GM23338 (cell line): Measurements from ENCODE around the gene TRAPPC10. TPM values are rescaled to one million over a fixed set of nuclear protein-coding genes. Genes with fewer than 3 reads are reported as not detected.

Experiments
- ATAC-seq: fragments of 200-7000 bp; cut with Tn5 transposase; 3 replicates; pipeline ENCODE4 v1.9.1; 2020
- DNase-seq: peaks from one replicate; pipeline ENCODE4 v3.0.0-alpha.2; 2015; ENCODE audit warnings: low spot score
- H2AFZ ChIP-seq: fragments of 200-600 bp; sonication (generic); 2 replicates; pipeline ENCODE4 v1.8.0; 2016; ENCODE audit warnings: antibody characterized with exemption, mild to moderate bottlenecking, moderate library complexity
- H3F3A ChIP-seq: fragments of 200-600 bp; sonication (generic); replicated peaks from 2 replicates; pipeline ENCODE4 v1.8.0; 2017; ENCODE audit warnings: antibody characterized with exemption, mixed run types, low read depth
- H3K27ac ChIP-seq: fragments of 200-600 bp; sonication (generic); 2 replicates; pipeline ENCODE4 v1.6.1; 2016; ENCODE audit warnings: low read depth
- H3K27me3 ChIP-seq: fragments of 200-600 bp; sonication (generic); 2 replicates; pipeline ENCODE4 v1.8.0; 2016; ENCODE audit warnings: mild to moderate bottlenecking, mixed run types, moderate library complexity; ENCODE audit not compliant: insufficient read depth
- H3K36me3 ChIP-seq: fragments of 200-600 bp; sonication (generic); 2 replicates; pipeline ENCODE4 v1.8.0; 2016; ENCODE audit warnings: mild to moderate bottlenecking; ENCODE audit not compliant: insufficient read depth
- H3K4me1 ChIP-seq: fragments of 200-600 bp; sonication (generic); 2 replicates; pipeline ENCODE4 v1.8.0; 2016; ENCODE audit warnings: mild to moderate bottlenecking, moderate library complexity; ENCODE audit not compliant: insufficient read depth
- H3K4me2 ChIP-seq: fragments of 200-600 bp; sonication (generic); 2 replicates; pipeline ENCODE4 v1.7.1; 2017; ENCODE audit warnings: mixed run types
- H3K4me3 ChIP-seq: fragments of 200-600 bp; sonication (generic); 2 replicates; pipeline ENCODE4 v1.6.1; 2016; ENCODE audit warnings: mixed run types
- H3K79me2 ChIP-seq: fragments of 200-600 bp; sonication (generic); replicated peaks from 2 replicates; pipeline ENCODE4 v1.8.0; 2017; ENCODE audit warnings: mild to moderate bottlenecking; ENCODE audit not compliant: insufficient read depth
- H3K9me2 ChIP-seq: fragments of 200-600 bp; sonication (generic); 2 replicates; pipeline ENCODE4 v1.8.0; 2017; ENCODE audit not compliant: insufficient read depth
- H4K20me1 ChIP-seq: fragments of 200-600 bp; sonication (generic); replicated peaks from 2 replicates; pipeline ENCODE4 v1.8.0; 2017; ENCODE audit warnings: mild to moderate bottlenecking; ENCODE audit not compliant: insufficient read depth
- H3K27ac Mint-ChIP-seq: 2 replicates; pipeline ENCODE4 v1.8.0; 2020; ENCODE audit warnings: inconsistent platforms, mild to moderate bottlenecking, moderate library complexity, mixed read lengths
- H3K27me3 Mint-ChIP-seq: 3 replicates; pipeline ENCODE4 v1.8.0; 2022; ENCODE audit warnings: low read depth, mild to moderate bottlenecking, moderate library complexity, mixed read lengths, inconsistent platforms; ENCODE audit not compliant: insufficient read depth, poor library complexity
- H3K36me3 Mint-ChIP-seq: 3 replicates; pipeline ENCODE4 v1.8.0; 2021; ENCODE audit warnings: low read depth, mild to moderate bottlenecking, inconsistent platforms, moderate library complexity, mixed read lengths
- H3K4me1 Mint-ChIP-seq: 3 replicates; pipeline ENCODE4 v1.8.0; 2020; ENCODE audit warnings: mild to moderate bottlenecking, inconsistent platforms, mixed read lengths
- H3K4me3 Mint-ChIP-seq: 3 replicates; pipeline ENCODE4 v1.8.0; 2021; ENCODE audit warnings: moderate library complexity, mild to moderate bottlenecking, inconsistent platforms, mixed read lengths
- H3K9me3 Mint-ChIP-seq: 3 replicates; pipeline ENCODE4 v1.8.0; 2020; ENCODE audit warnings: moderate library complexity, mild to moderate bottlenecking, inconsistent platforms, mixed read lengths
- CREB1 ChIP-seq: fragments of 250-450 bp; sonication (Bioruptor Pico); IDR thresholded peaks from 2 replicates; pipeline ENCODE4 v1.5.0; 2020; ENCODE audit warnings: low read depth, mild to moderate bottlenecking, moderate library complexity
- CTCF ChIP-seq, 2 experiments: fragments of 200-600 bp in 1 of 2; sonication (generic) in 1 of 2; conservative IDR thresholded peaks; 2 replicates each; pipeline versions ENCODE4 v1.5.1 to v1.6.1; 2016 to 2017; ENCODE audit warnings: antibody characterized with exemption in 2 of 2, low read depth in 2 of 2, mild to moderate bottlenecking in 2 of 2, moderate library complexity in 1 of 2
- ETS1 ChIP-seq: IDR thresholded peaks from 2 replicates; pipeline ENCODE4 v1.6.1; 2016; ENCODE audit warnings: antibody characterized with exemption
- EZH2 ChIP-seq: fragments of 200-600 bp; sonication (generic); IDR thresholded peaks from one replicate; pipeline ENCODE4 v1.8.0; 2017; ENCODE audit warnings: antibody characterized with exemption, mild to moderate bottlenecking, low read depth; ENCODE audit not compliant: unreplicated experiment
- EZH2phosphoT487 ChIP-seq: fragments of 200-600 bp; sonication (generic); IDR thresholded peaks from one replicate; pipeline ENCODE4 v1.8.1; 2018; ENCODE audit warnings: antibody characterized with exemption; ENCODE audit not compliant: unreplicated experiment
- JUNB ChIP-seq: IDR thresholded peaks from one replicate; pipeline ENCODE4 v1.6.1; 2016; ENCODE audit warnings: antibody characterized with exemption; ENCODE audit not compliant: unreplicated experiment
- NANOG ChIP-seq: IDR thresholded peaks from 2 replicates; pipeline ENCODE4 v1.6.1; 2016; ENCODE audit warnings: antibody characterized with exemption, borderline replicate concordance
- POLR2AphosphoS5 ChIP-seq: IDR thresholded peaks from 2 replicates; pipeline ENCODE4 v1.6.1; 2016; ENCODE audit warnings: antibody characterized with exemption, low read depth
- REST ChIP-seq: IDR thresholded peaks from one replicate; pipeline ENCODE4 v1.6.1; 2018; ENCODE audit warnings: antibody characterized with exemption; ENCODE audit not compliant: unreplicated experiment
- STAT1 ChIP-seq: IDR thresholded peaks from one replicate; pipeline ENCODE4 v1.6.1; 2016; ENCODE audit warnings: antibody characterized with exemption; ENCODE audit not compliant: unreplicated experiment
- ZNF114 ChIP-seq: fragments of 250-450 bp; sonication (Bioruptor Pico); IDR thresholded peaks from 2 replicates; pipeline ENCODE4 v1.5.0; 2020; ENCODE audit warnings: mild to moderate bottlenecking, moderate library complexity
- ZNF331 ChIP-seq: fragments of 250-450 bp; sonication (Bioruptor Pico); IDR thresholded peaks from 2 replicates; pipeline ENCODE4 v1.5.0; 2020; ENCODE audit warnings: low read depth, mild to moderate bottlenecking, moderate library complexity
- ZNF462 ChIP-seq: fragments of 250-450 bp; sonication (Bioruptor Pico); IDR thresholded peaks from 2 replicates; pipeline ENCODE4 v1.5.0; 2020; ENCODE audit warnings: mild to moderate bottlenecking, moderate library complexity
- polyA plus RNA-seq: library from polyadenylated mRNA; unstranded; fragments of >200 nt; fragmentation: Nextera tagmentation; extraction: Ambion mirVana; gene quantifications from 2 replicates; pipeline ENCODE4 v1.2.1, GENCODE V29; 2016
- total RNA-seq: library from RNA; depleted of rRNA; stranded (reverse); fragments of >200 nt; shearing (Covaris generic); gene quantifications from 2 replicates; pipeline ENCODE4 v1.2.3, GENCODE V29; 2014

The TRAPPC10 gene
- total and polyA plus RNA-seq, 2 experiments from 2014 or later, result 14.0 to 27.1 TPM

- H3K27ac Mint-ChIP-seq, result no peak overlapping the region
Observed at GRCh38 chr21:44085491-44086321, 73.6 kb downstream of the TRAPPC10 start.

More at GRCh38 chr21:44085491-44086321, 73.6 kb downstream of the TRAPPC10 start:
- Histone ChIP-seq H3K79me2 (no peaks in the 10 kb centered on the region; the same call in 1 of the 2 replicates), H3F3A (no peaks in the 10 kb centered on the region), H3K27me3 (no peaks in the 10 kb centered on the region), H2AFZ (no peak overlapping the region), H3K4me2 (no peak overlapping the region), H3K9me2 (no peaks in the 10 kb centered on the region), H3K4me1 (no peaks in the 10 kb centered on the region), H4K20me1 (peaks cover 14% of the 10 kb centered on the region), H3K36me3 (peaks cover 23% of the 10 kb centered on the region; the same call in 1 of the 2 replicates), H3K27ac (no peak overlapping the region), H3K4me3 (no peak overlapping the region)
- no peaks in the 10 kb centered on the region for H3K4me1 Mint-ChIP-seq
- H3K27me3 Mint-ChIP-seq, result peaks cover 7% of the 10 kb centered on the region
- no peak for DNase-seq
- no peaks in the 10 kb centered on the region for H3K9me3 Mint-ChIP-seq
- no peak for ATAC-seq
- no peak overlapping the region for H3K4me3 Mint-ChIP-seq
- TF ChIP-seq ZNF331, result no peak
- no peak for TF ChIP-seq ETS1
- TF ChIP-seq EZH2, result no peak
- no peak for TF ChIP-seq ZNF114
- TF ChIP-seq POLR2AphosphoS5, result no peak
- no peak for TF ChIP-seq JUNB
- TF ChIP-seq REST, result no peak
- no peak for TF ChIP-seq CTCF (conservative IDR thresholded peaks at IDR 0.05; ENCODE audit: low read depth in 2 of 2)
- no peak for TF ChIP-seq STAT1
- TF ChIP-seq ZNF462 (CRISPR knock-in tag), result no peak
- TF ChIP-seq CREB1, result no peak
- no peak for TF ChIP-seq EZH2phosphoT487
- no peak for TF ChIP-seq NANOG
- H3K36me3 Mint-ChIP-seq, result peaks cover 67% of the 10 kb centered on the region
